HCT116 (cell line): ENCODE data around the gene MRE11. TPM values are rescaled to one million over a fixed set of nuclear protein-coding genes. Genes with fewer than 3 reads are reported as not detected.

ENCODE experiments used
- ATAC-seq: fragments of 200-7000 bp; cut with Tn5 transposase; 2 replicates; pipeline ENCODE4 v1.9.1; 2020; ENCODE audit warnings: mild to moderate bottlenecking, moderate library complexity
- BruUV-seq: library from RNA; stranded (reverse); fragments of 400-500 nt; replicated peaks from 2 replicates; lab custom pipeline; 2021; lab: Mats Ljungman, UMichigan
- CTCF ChIA-PET: fragments of 300-600 bp; sonication (Branson Sonifier 250); formaldehyde crosslinking; loops from one replicate; lab custom pipeline; 2021; ENCODE audit warnings: antibody characterized with exemption; lab: Charles Lee
- POLR2A ChIA-PET: fragments of 300-600, 350-600 bp; sonication (Branson Sonifier 250); formaldehyde crosslinking; loops from one replicate; lab custom pipeline; 2021; ENCODE audit warnings: antibody characterized with exemption; lab: Charles Lee
- RAD21 ChIA-PET, 2 experiments: fragments of 300-600 bp; sonication (Branson Sonifier 250); formaldehyde crosslinking; loops; one replicate each; lab custom pipeline; 2023; ENCODE audit warnings: low total read pairs in 2 of 2; ENCODE audit not compliant: uncharacterized antibody in 2 of 2, unreplicated experiment in 2 of 2, low non-redundant PET in 1 of 2; lab: Charles Lee
- DNase-seq: peaks from one replicate; pipeline ENCODE4 v3.0.0-alpha.2; 2010; ENCODE audit warnings: low read depth, low spot score
- H2AFZ ChIP-seq: fragments of 200-600 bp; shearing (Covaris generic), sonication (generic); 2 replicates; pipeline ENCODE4 v1.6.1; 2017; ENCODE audit warnings: low read depth, mixed run types, mixed read lengths, antibody characterized with exemption, low read length; ENCODE audit not compliant: poor library complexity, severe bottlenecking
- H3K27ac ChIP-seq: 2 replicates; pipeline ENCODE4 v1.5.1; 2012; ENCODE audit warnings: low read depth, low read length
- H3K27me3 ChIP-seq: fragments of 200-600 bp; sonication (generic); 2 replicates; pipeline ENCODE4 v1.6.1; 2016; ENCODE audit warnings: mixed run types, low read length, mixed read lengths; ENCODE audit not compliant: insufficient read depth
- H3K36me3 ChIP-seq, 2 experiments: fragments of 200-500 bp in 1 of 2; fragments of 200-600 bp in 1 of 2; sonication (Bioruptor generic) in 1 of 2; sonication (generic) in 1 of 2; 2 replicates each; pipeline versions ENCODE4 v1.5.1 to v1.6.1; 2014 to 2016; ENCODE audit warnings: low read length in 2 of 2, inconsistent platforms in 1 of 2, mixed read lengths in 1 of 2, mixed run types in 1 of 2; ENCODE audit not compliant: insufficient read depth in 2 of 2, control insufficient read depth in 1 of 2
- H3K4me1 ChIP-seq, 2 experiments: fragments of 200-600 bp in 1 of 2; sonication (generic) in 1 of 2; 2 replicates each; pipeline versions ENCODE4 v1.5.1 to v1.6.1; 2012 to 2017; ENCODE audit warnings: low read length in 2 of 2, inconsistent platforms in 1 of 2, mild to moderate bottlenecking in 1 of 2, mixed read lengths in 1 of 2, mixed run types in 1 of 2, moderate library complexity in 1 of 2; ENCODE audit not compliant: insufficient read depth in 2 of 2, control insufficient read depth in 1 of 2
- H3K4me2 ChIP-seq: fragments of 200-600 bp; sonication (generic); 2 replicates; pipeline ENCODE4 v1.6.1; 2017; ENCODE audit warnings: mixed run types, low read length, mixed read lengths
- H3K4me3 ChIP-seq, 2 experiments: fragments of 200-600 bp in 1 of 2; sonication (generic) in 1 of 2; replicated peaks in 1 of 2; 2 replicates each; pipeline ENCODE4 v1.5.1; 2011 to 2016; ENCODE audit warnings: low read length in 2 of 2, control low read depth in 1 of 2, low read depth in 1 of 2, mild to moderate bottlenecking in 1 of 2, mixed read lengths in 1 of 2, mixed run types in 1 of 2
- H3K79me2 ChIP-seq: fragments of 200-600 bp; sonication (generic); 2 replicates; pipeline ENCODE4 v1.6.1; 2017; ENCODE audit warnings: mild to moderate bottlenecking, mixed run types, low read length, moderate library complexity, mixed read lengths; ENCODE audit not compliant: insufficient read depth
- H3K9ac ChIP-seq: fragments of 200-600 bp; sonication (generic); 2 replicates; pipeline ENCODE4 v1.6.1; 2016; ENCODE audit warnings: low read length, mixed read lengths
- H3K9me2 ChIP-seq: fragments of 200-600 bp; sonication (generic), shearing (Covaris generic); 2 replicates; pipeline ENCODE4 v1.6.1; 2017; ENCODE audit warnings: mixed run types, mild to moderate bottlenecking, moderate library complexity; ENCODE audit not compliant: insufficient read depth
- H3K9me3 ChIP-seq, 2 experiments: fragments of 200-500 bp in 1 of 2; fragments of 200-600 bp in 1 of 2; sonication (Bioruptor generic) in 1 of 2; sonication (generic) in 1 of 2; 2 replicates each; pipeline ENCODE4 v1.6.1; 2014 to 2017; ENCODE audit warnings: low read length in 2 of 2, mixed read lengths in 2 of 2, inconsistent platforms in 1 of 2, low read depth in 1 of 2, mild to moderate bottlenecking in 1 of 2, mixed run types in 1 of 2, moderate library complexity in 1 of 2; ENCODE audit not compliant: control insufficient read depth in 1 of 2, insufficient read depth in 1 of 2
- H4K20me1 ChIP-seq: fragments of 200-600 bp; sonication (generic), shearing (Covaris generic); 2 replicates; pipeline ENCODE4 v1.6.1; 2017; ENCODE audit warnings: mixed run types, mild to moderate bottlenecking, moderate library complexity; ENCODE audit not compliant: insufficient read depth
- CBX3 ChIP-seq: IDR thresholded peaks from 2 replicates; pipeline ENCODE4 v1.6.1; 2012; ENCODE audit warnings: low read depth
- CEBPB ChIP-seq: IDR thresholded peaks from 2 replicates; pipeline ENCODE4 v1.6.1; 2012; ENCODE audit warnings: low read depth
- EZH2phosphoT487 ChIP-seq: fragments of 200-600 bp; IDR thresholded peaks from 2 replicates; pipeline ENCODE4 v1.6.1; 2018; ENCODE audit warnings: antibody characterized with exemption, borderline replicate concordance
- FOSL1 ChIP-seq: IDR thresholded peaks from 2 replicates; pipeline ENCODE4 v1.6.1; 2012; ENCODE audit warnings: low read depth
- JUND ChIP-seq: IDR thresholded peaks from 2 replicates; pipeline ENCODE4 v1.6.1; 2012
- MAX ChIP-seq: IDR thresholded peaks from 2 replicates; pipeline ENCODE4 v1.6.1; 2012
- POLR2A ChIP-seq: IDR thresholded peaks from 2 replicates; pipeline ENCODE4 v1.7.0; 2011; ENCODE audit warnings: borderline replicate concordance; ENCODE audit not compliant: insufficient read depth, insufficient read length; ENCODE audit errors: extremely low read depth
- POLR2AphosphoS5 ChIP-seq: IDR thresholded peaks from 2 replicates; pipeline ENCODE4 v1.6.1; 2011; ENCODE audit warnings: mild to moderate bottlenecking, low read depth, low read length, moderate library complexity
- RAD21 ChIP-seq: IDR thresholded peaks from 2 replicates; pipeline ENCODE4 v1.6.1; 2012; ENCODE audit warnings: low read depth, mild to moderate bottlenecking
- SIN3A ChIP-seq: IDR thresholded peaks from 2 replicates; pipeline ENCODE4 v1.6.1; 2012; ENCODE audit warnings: low read depth
- SP1 ChIP-seq: IDR thresholded peaks from 2 replicates; pipeline ENCODE4 v1.6.1; 2012; ENCODE audit warnings: low read depth
- SRF ChIP-seq: IDR thresholded peaks from 2 replicates; pipeline ENCODE4 v1.6.1; 2012; ENCODE audit warnings: low read depth
- TCF7L2 ChIP-seq: IDR thresholded peaks from 2 replicates; pipeline ENCODE4 v1.7.0; 2011; ENCODE audit warnings: borderline replicate concordance, inconsistent platforms; ENCODE audit not compliant: insufficient read depth, insufficient read length; ENCODE audit errors: extremely low read depth
- ZFX ChIP-seq: fragments of 450-650 bp; IDR thresholded peaks from 2 replicates; pipeline ENCODE4 v1.6.1; 2017
- intact Hi-C: fragments of 100-400 bp; cut with micrococcal nuclease; formaldehyde crosslinking; loops from 2 replicates; pipeline ENCODE4 v1.10.0; 2022
- total RNA-seq: library from RNA; stranded (reverse); gene quantifications from one replicate; pipeline ENCODE4 v1.2.1, GENCODE V29; 2021; ENCODE audit not compliant: unreplicated experiment
- TF ChIP-seq, protein P1 (sequence below): IDR thresholded peaks from 2 replicates; pipeline ENCODE4 v1.6.1; 2012
- TF ChIP-seq, protein P2 (sequence below), 3 experiments: fragments of 200-600 bp in 1 of 3; sonication (generic) in 1 of 3; IDR thresholded peaks in 2 of 3; conservative IDR thresholded peaks in 1 of 3; 2 replicates each; pipeline ENCODE4 v1.5.1; 2012 to 2017; ENCODE audit warnings: low read depth in 2 of 3, low read length in 2 of 3, antibody characterized with exemption in 1 of 3, borderline replicate concordance in 1 of 3, control low read depth in 1 of 3, mild to moderate bottlenecking in 1 of 3, mixed read lengths in 1 of 3, mixed run types in 1 of 3, moderate library complexity in 1 of 3; ENCODE audit not compliant: insufficient read depth in 1 of 3
- TF ChIP-seq, protein P3 (sequence below): IDR thresholded peaks from 2 replicates; pipeline ENCODE4 v1.6.1; 2011; ENCODE audit warnings: mild to moderate bottlenecking, low read length, moderate library complexity; ENCODE audit not compliant: insufficient replicate concordance; ENCODE audit errors: extremely low read depth

MRE11 gene
- total RNA-seq, 1 experiment from 2014 or later = 20.6 TPM

DNA sequence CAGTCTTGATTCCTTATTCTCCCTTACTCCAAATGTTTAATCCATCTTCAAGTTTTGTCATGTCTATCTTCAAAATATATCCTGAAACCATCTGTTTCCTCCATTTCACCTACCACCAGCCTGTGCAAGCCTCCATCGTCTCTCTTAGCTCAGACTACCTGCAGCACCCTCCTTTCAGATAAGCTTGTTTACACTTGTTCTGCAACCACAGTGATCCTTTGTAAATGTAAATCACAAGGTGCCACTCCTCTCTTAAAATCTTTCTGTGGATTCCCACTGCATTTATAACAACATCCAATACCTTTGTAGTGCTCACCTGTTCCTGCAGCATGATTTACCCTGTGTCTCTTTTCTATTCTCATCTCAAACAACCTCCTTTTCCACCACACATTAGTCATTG is 60.6 kb downstream of the MRE11 start:
- Histone ChIP-seq H3K27me3 (no peaks in the 10 kb centered on the region), H3K4me2 (no peak overlapping the region), H2AFZ (no peak overlapping the region), H3K9me3 (no peaks in the 10 kb centered on the region; a peak in 1 of 4 replicates), H3K4me1 (no peaks in the 10 kb centered on the region), H4K20me1 (no peaks in the 10 kb centered on the region; the same call in 1 of the 2 replicates), H3K9ac (no peak overlapping the region), H3K79me2 (no peaks in the 10 kb centered on the region; the same call in 1 of the 2 replicates), H3K27ac (no peak overlapping the region), H3K9me2 (no peaks in the 10 kb centered on the region), H3K4me3 (no peak overlapping the region), H3K36me3 (peaks cover 0 to 20% of the 10 kb centered on the region in 2 experiments; a peak in 3 of 4 replicates)
- ChIA-PET RAD21 (no interaction called here), POLR2A (no interaction called here), CTCF (no interaction called here)
- no TSS peak for BruUV-seq
- DNase-seq (no peak), ATAC-seq (no peak)
- intact Hi-C loops = no loop called here
- TF ChIP-seq, protein P1, sequence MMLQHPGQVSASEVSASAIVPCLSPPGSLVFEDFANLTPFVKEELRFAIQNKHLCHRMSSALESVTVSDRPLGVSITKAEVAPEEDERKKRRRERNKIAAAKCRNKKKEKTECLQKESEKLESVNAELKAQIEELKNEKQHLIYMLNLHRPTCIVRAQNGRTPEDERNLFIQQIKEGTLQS = no peak
- TF ChIP-seq SIN3A = no peak
- TF ChIP-seq SP1 = no peak
- no peak for TF ChIP-seq POLR2AphosphoS5
- no peak for TF ChIP-seq CEBPB
- TF ChIP-seq, protein P2, sequence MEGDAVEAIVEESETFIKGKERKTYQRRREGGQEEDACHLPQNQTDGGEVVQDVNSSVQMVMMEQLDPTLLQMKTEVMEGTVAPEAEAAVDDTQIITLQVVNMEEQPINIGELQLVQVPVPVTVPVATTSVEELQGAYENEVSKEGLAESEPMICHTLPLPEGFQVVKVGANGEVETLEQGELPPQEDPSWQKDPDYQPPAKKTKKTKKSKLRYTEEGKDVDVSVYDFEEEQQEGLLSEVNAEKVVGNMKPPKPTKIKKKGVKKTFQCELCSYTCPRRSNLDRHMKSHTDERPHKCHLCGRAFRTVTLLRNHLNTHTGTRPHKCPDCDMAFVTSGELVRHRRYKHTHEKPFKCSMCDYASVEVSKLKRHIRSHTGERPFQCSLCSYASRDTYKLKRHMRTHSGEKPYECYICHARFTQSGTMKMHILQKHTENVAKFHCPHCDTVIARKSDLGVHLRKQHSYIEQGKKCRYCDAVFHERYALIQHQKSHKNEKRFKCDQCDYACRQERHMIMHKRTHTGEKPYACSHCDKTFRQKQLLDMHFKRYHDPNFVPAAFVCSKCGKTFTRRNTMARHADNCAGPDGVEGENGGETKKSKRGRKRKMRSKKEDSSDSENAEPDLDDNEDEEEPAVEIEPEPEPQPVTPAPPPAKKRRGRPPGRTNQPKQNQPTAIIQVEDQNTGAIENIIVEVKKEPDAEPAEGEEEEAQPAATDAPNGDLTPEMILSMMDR (IDR thresholded peaks at IDR 0.05 in 2 of 3, conservative IDR thresholded peaks at IDR 0.05 in 1 of 3; ENCODE audit: borderline replicate concordance in 1 of 3, insufficient read depth in 1 of 3, low read depth in 2 of 3, low read length in 2 of 3) = no peak
- TF ChIP-seq FOSL1 = no peak

DNA sequence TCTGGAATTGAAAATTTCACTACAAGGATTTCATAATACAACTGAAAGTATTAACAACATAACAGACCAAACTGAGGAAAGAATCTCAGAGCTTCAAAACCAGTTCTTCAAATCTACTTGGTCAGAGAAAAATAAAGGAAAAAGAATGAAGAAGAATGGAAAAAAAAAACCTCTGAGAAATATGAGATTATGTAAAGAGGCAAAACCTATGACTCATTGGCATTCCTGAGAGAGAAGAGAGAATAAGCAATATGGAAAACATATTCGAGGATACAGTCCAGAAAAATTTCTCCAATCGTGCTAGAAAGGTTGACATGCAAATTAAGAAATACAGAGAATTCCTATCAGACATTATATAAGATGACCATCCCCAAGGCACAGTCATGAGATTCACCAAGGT is 69.0 kb downstream of the MRE11 start:
- Histone ChIP-seq H3K27ac (no peak overlapping the region), H3K4me3 (no peak overlapping the region), H3K9me2 (no peaks in the 10 kb centered on the region), H3K4me2 (no peak overlapping the region), H3K9ac (no peak overlapping the region), H3K27me3 (no peaks in the 10 kb centered on the region), H4K20me1 (no peaks in the 10 kb centered on the region), H3K36me3 (peaks cover 0 to 10% of the 10 kb centered on the region in 2 experiments; a peak in 1 of 4 replicates), H3K79me2 (no peaks in the 10 kb centered on the region; the same call in 1 of the 2 replicates), H3K9me3 (no peaks in the 10 kb centered on the region; a peak in 1 of 4 replicates), H2AFZ (no peak overlapping the region), H3K4me1 (0 out of 4 replicates have a peak, but pooled peaks cover 0 to 2% of the 10 kb centered on the region in 2 experiments)
- no TSS peak for BruUV-seq
- ChIA-PET POLR2A (no interaction called here), CTCF (no interaction called here), RAD21 (no interaction called here)
- ATAC-seq (no peak), DNase-seq (no peak)
- intact Hi-C loops = no loop called here
- TF ChIP-seq POLR2AphosphoS5 (no peak), MAX (no peak), FOSL1 (no peak), TCF7L2 (no peak), SP1 (no peak), POLR2A (no peak), EZH2phosphoT487 (no peak), CBX3 (no peak), JUND (no peak), RAD21 (no peak), SRF (no peak), ZFX (no peak)
- TF ChIP-seq, protein P1 = no peak
- TF ChIP-seq, protein P3, sequence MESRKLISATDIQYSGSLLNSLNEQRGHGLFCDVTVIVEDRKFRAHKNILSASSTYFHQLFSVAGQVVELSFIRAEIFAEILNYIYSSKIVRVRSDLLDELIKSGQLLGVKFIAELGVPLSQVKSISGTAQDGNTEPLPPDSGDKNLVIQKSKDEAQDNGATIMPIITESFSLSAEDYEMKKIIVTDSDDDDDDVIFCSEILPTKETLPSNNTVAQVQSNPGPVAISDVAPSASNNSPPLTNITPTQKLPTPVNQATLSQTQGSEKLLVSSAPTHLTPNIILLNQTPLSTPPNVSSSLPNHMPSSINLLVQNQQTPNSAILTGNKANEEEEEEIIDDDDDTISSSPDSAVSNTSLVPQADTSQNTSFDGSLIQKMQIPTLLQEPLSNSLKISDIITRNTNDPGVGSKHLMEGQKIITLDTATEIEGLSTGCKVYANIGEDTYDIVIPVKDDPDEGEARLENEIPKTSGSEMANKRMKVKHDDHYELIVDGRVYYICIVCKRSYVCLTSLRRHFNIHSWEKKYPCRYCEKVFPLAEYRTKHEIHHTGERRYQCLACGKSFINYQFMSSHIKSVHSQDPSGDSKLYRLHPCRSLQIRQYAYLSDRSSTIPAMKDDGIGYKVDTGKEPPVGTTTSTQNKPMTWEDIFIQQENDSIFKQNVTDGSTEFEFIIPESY = no peak
